NT2/D1 (cell line): ENCODE results near the gene ERP29.

Experiments
- DNase-seq: peaks from one replicate; pipeline ENCODE4 v3.0.0-alpha.2; 2011; ENCODE audit warnings: low read depth, low spot score
- H3K27me3 ChIP-seq: 2 replicates; pipeline ENCODE4 v1.6.0; 2011; ENCODE audit warnings: mild to moderate bottlenecking; ENCODE audit not compliant: insufficient read length, insufficient read depth
- H3K36me3 ChIP-seq: 2 replicates; pipeline ENCODE4 v1.6.1; 2011; ENCODE audit warnings: mild to moderate bottlenecking, low read length, mixed read lengths; ENCODE audit not compliant: insufficient read depth, insufficient read length
- H3K4me1 ChIP-seq: 2 replicates; pipeline ENCODE4 v1.5.1; 2011; ENCODE audit not compliant: insufficient read depth, insufficient read length
- H3K4me3 ChIP-seq: 2 replicates; pipeline ENCODE4 v1.5.1; 2011; ENCODE audit warnings: low read depth; ENCODE audit not compliant: insufficient read length
- H3K9ac ChIP-seq: 2 replicates; pipeline ENCODE4 v1.6.0; 2011; ENCODE audit warnings: low read depth; ENCODE audit not compliant: insufficient read length
- H3K9me3 ChIP-seq: 2 replicates; pipeline ENCODE4 v1.5.1; 2011; ENCODE audit warnings: mild to moderate bottlenecking, low read length; ENCODE audit not compliant: insufficient read depth
- SUZ12 ChIP-seq: IDR thresholded peaks from 2 replicates; pipeline ENCODE4 v1.6.1; 2011; ENCODE audit not compliant: insufficient read length, insufficient read depth; ENCODE audit errors: extremely low read depth
- YY1 ChIP-seq: IDR thresholded peaks from 2 replicates; pipeline ENCODE4 v1.6.1; 2011; ENCODE audit not compliant: insufficient read length, insufficient read depth
- ZNF274 ChIP-seq: IDR thresholded peaks from 2 replicates; pipeline ENCODE4 v1.6.1; 2011; ENCODE audit warnings: mild to moderate bottlenecking, low read depth, low read length

The ERP29 gene

GRCh38 chr12:112015938-112016337 is 2.7 kb downstream of the ERP29 start:
- no peaks in the 10 kb centered on the region for H3K4me1 ChIP-seq
- H3K27me3 ChIP-seq = no peaks in the 10 kb centered on the region
- no peak overlapping the region for H3K4me3 ChIP-seq
- H3K36me3 ChIP-seq = peaks cover 51% of the 10 kb centered on the region
- no peaks in the 10 kb centered on the region for H3K9me3 ChIP-seq
- TF ChIP-seq YY1 (no peak), SUZ12 (no peak), ZNF274 (no peak)
- no peak for DNase-seq
- H3K9ac ChIP-seq = no peak overlapping the region

- H3K9ac ChIP-seq = no peak overlapping the region
- TF ChIP-seq SUZ12 (no peak), ZNF274 (no peak), YY1 (no peak)
- DNase-seq = no peak
- no peaks in the 10 kb centered on the region for H3K27me3 ChIP-seq
- H3K36me3 ChIP-seq = peaks cover 60% of the 10 kb centered on the region
- no peaks in the 10 kb centered on the region for H3K4me1 ChIP-seq
- H3K9me3 ChIP-seq = no peaks in the 10 kb centered on the region
- H3K4me3 ChIP-seq = no peak overlapping the region
Observed at GRCh38 chr12:112017041-112017440, 3.8 kb downstream of the ERP29 start.

DNA sequence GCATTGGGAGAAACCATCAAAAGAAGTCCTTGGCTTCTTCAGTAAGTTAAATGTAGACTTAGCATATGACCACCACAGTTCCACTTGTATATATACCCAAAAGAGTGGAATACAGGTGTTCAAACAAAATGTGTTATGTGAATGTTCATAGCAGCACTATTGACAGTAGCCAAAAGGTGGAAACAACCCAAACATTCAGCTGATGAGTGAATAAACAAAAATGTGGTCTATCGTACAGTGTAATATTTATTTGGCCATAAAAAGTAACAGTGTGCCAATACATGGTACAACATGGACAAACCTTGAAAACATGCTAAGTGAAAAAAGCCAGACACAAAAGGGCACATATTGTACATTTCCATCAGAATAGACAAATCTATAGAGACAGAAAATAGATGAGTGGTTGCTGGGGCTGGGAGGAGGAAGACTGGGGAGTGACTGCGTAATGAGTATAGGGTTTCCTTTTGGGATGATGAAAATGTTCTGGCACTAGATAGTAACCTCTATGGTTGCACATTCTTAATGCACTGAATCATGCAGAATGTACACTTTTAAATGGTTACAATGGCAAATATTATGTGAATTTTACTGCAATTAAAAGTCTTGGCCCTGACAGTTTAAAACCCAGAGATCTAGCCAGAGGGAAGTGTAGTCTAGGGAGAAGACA is 5.5 kb downstream of the ERP29 start:
- H3K9me3 ChIP-seq = no peaks in the 10 kb centered on the region
- H3K4me3 ChIP-seq = no peak overlapping the region
- peaks cover 74% of the 10 kb centered on the region for H3K36me3 ChIP-seq
- no peaks in the 10 kb centered on the region for H3K27me3 ChIP-seq
- DNase-seq = no peak
- TF ChIP-seq YY1 = no peak
- no peak for TF ChIP-seq ZNF274
- no peak for TF ChIP-seq SUZ12
- H3K4me1 ChIP-seq = no peaks in the 10 kb centered on the region
- no peak overlapping the region for H3K9ac ChIP-seq

DNA sequence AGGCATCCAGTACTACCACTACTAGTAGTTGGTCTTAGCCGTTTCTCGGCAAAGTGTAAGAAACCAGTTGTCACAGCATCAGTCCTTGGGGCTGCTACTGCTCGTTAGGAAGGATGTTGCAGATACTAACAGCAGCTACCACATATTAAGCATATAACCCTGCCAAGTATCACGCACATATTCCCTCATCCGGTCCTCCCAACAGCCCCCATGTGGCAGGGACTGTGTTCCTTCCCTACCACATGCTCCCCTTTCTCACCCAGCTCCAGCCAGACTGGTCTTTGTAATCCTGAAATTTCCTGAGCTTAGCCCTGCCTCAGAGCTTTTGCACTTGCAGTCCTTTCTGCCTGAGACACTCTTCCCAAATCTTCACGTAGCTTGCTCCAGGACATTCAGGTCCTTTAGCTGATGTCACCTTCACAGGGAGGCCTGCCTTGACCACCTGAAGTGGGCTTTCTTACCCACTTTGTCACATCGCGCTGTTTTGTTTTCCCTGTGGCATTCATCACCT is 7.8 kb downstream of the ERP29 start:
- Histone ChIP-seq H3K36me3 (peaks cover 70% of the 10 kb centered on the region), H3K27me3 (no peaks in the 10 kb centered on the region), H3K4me1 (no peaks in the 10 kb centered on the region), H3K4me3 (no peak overlapping the region), H3K9ac (no peak overlapping the region), H3K9me3 (no peaks in the 10 kb centered on the region)
- no peak for TF ChIP-seq YY1
- TF ChIP-seq ZNF274 = no peak
- TF ChIP-seq SUZ12 = no peak
- no peak for DNase-seq

GRCh38 chr12:112022241-112023016 is 9.2 kb downstream of the ERP29 start:
- H3K9me3 ChIP-seq = no peaks in the 10 kb centered on the region
- no peaks in the 10 kb centered on the region for H3K4me1 ChIP-seq
- H3K9ac ChIP-seq = no peak overlapping the region
- no peak for DNase-seq
- H3K36me3 ChIP-seq = peaks cover 65% of the 10 kb centered on the region
- no peak for TF ChIP-seq YY1
- no peak for TF ChIP-seq ZNF274
- no peak for TF ChIP-seq SUZ12
- no peak overlapping the region for H3K4me3 ChIP-seq
- H3K27me3 ChIP-seq = no peaks in the 10 kb centered on the region

GRCh38 chr12:112023759-112024396 is 10.7 kb downstream of the ERP29 start:
- DNase-seq = no peak
- H3K27me3 ChIP-seq = no peaks in the 10 kb centered on the region
- no peaks in the 10 kb centered on the region for H3K4me1 ChIP-seq
- peaks cover 68% of the 10 kb centered on the region for H3K36me3 ChIP-seq
- no peak overlapping the region for H3K4me3 ChIP-seq
- H3K9ac ChIP-seq = no peak overlapping the region
- H3K9me3 ChIP-seq = no peaks in the 10 kb centered on the region
- TF ChIP-seq SUZ12 (no peak), ZNF274 (no peak), YY1 (no peak)

- no peaks in the 10 kb centered on the region for H3K4me1 ChIP-seq
- no peak overlapping the region for H3K4me3 ChIP-seq
- no peak overlapping the region for H3K9ac ChIP-seq
- peaks cover 68% of the 10 kb centered on the region for H3K36me3 ChIP-seq
- H3K27me3 ChIP-seq = no peaks in the 10 kb centered on the region
- no peaks in the 10 kb centered on the region for H3K9me3 ChIP-seq
- TF ChIP-seq SUZ12 (no peak), YY1 (no peak), ZNF274 (no peak)
- DNase-seq = no peak
Observed at GRCh38 chr12:112025808-112026375, 12.7 kb downstream of the ERP29 start.
